HG02678 (cell line): ENCODE measurements around the gene MRPS27.
A peak's percentile ranks its signal among the peaks of the same experiment; 100 is the strongest.

Experiments used
- ATAC-seq: cut with Tn5 transposase; IDR thresholded peaks from one replicate; pipeline ENCODE4 v1.9.1; 2021; ENCODE audit warnings: mild to moderate bottlenecking, moderate library complexity; ENCODE audit not compliant: unreplicated experiment

MRPS27 gene

DNA sequence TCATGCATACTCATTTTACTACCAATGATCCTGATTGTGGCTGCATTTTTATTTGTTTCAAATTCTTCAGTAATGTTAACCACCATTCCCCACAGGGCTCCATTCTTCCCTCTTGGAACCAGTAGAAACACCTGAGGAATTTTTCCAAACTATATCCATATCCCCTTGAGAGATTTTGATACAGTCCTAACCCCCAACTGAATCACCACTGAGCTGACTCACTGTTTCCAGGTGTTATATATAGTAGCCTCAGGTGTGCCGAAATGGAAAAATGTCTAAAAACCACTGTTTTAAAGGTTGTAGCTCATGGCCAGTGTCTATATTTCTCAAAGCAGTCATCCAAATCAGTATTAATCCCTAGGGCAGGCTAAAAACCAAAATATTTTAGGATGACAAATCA lies 85.2 kb downstream of the MRPS27 start:
- ATAC-seq: no peak

DNA sequence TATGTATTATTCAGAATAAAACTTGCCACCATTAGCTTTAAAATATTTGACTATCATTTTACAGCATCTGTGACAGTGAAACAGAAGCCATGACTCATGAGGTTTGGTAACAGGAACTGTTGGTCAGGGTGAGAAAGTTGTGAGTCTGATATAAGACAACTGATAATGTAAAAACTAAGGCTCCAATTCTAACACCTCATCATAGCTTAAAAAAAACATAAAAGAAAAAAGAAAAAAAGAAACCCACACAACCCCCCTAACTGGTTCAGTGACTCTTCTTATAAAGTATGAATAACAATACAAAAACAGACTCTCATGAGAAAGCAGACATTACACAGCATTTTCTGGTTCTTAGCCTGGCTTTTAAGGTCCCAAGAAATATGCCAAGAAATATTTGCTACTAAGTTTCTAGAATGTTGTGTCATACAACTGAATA lies 85.8 kb downstream of the MRPS27 start:
- ATAC-seq: peak; percentile 81

DNA sequence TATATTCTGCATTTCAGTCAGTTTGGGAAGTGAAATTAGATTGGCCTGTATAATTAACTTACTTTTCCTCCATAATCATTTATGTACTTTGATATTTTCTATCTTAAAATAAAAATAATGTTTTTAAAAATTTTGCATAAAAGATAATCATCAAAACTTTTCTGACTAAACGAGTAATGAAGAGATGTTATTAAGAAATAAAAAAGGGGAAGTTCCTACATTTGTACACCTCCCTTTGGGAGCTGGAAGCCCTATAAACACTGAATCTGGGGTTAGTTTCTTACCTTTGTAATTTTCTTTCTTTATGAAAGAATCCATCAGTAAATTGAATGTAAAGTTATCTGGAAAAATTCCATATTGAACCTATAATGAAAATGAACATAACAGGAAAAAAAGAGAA lies 86.2 kb downstream of the MRPS27 start:
- ATAC-seq: no peak

DNA sequence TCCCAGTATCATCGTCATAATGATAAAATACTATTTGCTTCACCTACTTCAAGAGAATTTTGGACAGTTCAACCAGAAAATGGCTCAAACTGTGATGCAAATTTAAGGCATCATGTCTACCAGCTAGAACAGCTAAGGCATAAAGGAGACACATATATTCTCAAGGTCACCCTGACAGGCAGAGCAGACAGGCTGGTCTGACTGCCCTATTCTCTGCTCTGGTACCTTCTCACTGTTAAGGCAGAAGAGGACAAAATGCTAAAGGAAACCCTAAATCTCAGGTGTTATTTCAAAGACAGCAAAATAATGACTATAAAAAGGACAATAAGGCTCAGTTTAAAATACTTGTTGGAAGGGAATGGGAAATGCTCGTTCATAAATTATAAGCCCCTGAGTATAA lies 87.2 kb downstream of the MRPS27 start:
- no peak for ATAC-seq

DNA sequence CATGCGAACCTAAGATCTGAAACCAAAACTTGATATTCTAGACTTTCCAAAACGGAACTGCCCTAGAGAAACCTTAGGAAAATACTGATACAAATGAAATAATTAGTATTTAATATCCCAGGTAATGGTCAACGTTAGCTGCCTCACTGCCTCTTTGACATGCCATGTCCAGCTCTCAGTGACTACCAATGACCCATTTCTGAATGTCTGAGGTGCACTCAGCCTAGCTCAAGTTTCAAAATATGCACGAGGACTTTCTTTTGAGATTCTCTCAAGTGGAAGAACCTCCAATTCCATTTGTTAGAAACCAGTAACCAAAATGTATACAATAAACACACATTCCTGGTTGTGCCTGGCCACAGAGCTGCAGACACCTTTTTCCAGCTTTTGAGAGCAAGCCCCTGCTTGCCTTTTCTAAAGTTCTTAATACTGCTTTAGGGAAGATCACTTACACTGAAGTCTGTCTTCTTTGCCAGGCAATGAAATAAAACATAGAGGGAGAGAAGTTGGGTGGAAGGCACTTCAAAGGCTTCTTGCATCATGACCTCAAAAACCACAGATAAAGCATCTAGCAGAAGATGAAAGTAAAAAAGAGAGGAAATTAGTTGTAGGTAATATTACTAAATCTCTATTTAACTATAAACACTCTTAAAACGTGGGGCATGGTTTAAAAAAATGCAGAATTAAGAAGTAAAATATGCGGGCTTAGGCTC lies 87.9 kb downstream of the MRPS27 start:
- peak; percentile 43 for ATAC-seq

DNA sequence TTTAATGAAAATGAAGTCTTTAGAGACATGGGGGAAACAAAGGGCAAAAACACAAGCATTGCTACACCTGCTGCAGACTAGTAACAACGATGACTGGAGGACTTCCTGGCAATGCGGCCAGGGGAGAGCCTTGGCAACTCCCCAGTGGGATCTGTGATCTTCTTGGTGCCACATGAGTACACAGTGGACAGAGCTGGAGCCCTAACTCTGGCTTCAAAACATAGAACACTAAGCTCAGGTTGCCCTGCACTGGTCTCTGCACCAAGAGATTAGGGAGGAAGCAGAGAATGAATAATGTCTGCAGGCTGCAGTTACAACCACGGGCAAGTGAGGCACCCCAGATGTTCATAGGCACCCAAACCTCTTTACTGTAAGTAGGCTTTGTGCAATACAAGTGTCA lies 91.1 kb downstream of the MRPS27 start:
- ATAC-seq: no peak

DNA sequence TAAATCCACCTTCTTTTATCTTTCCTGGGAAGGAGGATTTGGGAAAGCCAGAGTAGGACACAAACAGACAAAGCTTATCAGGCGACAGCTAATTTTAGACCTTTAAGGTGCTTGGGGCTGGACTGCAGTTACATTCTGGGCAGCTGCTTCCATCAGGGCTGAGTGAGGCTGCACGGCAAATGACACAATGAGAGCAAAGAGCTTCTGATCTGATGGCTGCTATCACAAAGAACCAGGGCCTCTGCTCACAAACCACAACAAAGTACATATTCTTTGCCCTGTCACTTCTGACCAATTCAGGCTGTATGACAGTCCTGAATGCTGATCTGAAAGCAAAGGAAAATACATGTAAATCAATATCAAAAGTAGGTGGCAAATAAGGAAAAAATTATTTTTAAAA lies 93.1 kb downstream of the MRPS27 start:
- no peak for ATAC-seq

DNA sequence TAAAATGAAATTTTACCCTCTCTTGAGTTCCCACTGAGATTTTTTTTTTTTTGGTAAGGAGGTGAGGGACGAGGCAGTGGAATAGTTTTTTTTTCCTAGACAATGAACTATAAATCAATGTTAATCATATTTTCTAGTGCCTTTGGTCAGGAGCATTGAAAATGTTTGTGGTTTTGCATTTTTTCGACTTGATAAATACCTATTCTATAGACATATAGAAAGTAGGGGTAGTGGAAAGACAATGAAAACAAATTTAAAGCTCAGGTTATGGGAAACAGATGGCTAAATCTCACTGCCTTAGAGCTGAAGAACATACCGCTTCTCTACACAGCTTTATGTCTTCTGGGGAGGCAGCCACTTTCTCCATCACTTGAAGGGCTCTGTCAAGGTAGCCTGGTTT lies 94.3 kb downstream of the MRPS27 start:
- ATAC-seq: no peak

DNA sequence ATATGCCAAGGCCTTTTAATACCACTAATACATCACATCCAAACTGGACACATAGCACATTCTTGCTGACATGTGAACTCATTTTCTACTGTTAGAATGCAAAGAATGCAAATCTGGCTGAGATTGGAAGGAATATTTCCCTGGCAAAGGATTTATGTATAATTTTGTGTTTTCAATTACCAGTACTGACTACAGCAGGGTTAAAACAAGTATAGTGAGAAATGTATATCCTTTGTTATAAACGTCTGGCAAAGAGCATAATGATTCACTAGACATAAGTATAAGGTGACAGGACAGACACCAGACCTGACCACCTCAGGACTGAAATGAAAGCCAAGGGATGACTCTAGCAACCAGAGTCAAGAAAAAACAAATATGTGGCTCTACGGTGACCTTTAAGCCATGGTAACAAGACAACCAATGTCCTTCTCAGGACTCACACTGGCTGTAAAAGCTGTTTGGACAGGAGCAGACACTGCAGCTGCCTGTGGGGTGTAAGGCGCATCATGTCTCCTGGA lies 95.0 kb downstream of the MRPS27 start:
- no peak for ATAC-seq

DNA sequence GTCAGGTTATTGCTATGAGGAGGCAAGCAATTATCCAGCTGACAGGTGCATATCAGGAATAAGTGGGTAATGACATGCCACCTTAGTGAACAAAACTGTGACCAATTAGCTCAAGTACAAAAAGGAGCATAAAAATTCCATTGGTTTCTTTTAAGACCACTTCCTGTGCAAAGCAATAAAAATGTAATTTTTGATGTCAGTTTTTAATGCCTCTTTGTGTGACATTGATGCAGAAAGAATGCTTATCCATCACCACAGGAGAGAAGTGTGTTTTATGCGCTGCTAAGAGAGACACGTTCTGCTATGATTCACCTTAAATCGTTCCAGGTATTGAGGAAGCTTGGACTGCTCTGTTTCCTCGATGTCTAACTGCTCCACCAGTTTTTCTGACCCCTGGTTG lies 96.7 kb downstream of the MRPS27 start:
- no peak for ATAC-seq

DNA sequence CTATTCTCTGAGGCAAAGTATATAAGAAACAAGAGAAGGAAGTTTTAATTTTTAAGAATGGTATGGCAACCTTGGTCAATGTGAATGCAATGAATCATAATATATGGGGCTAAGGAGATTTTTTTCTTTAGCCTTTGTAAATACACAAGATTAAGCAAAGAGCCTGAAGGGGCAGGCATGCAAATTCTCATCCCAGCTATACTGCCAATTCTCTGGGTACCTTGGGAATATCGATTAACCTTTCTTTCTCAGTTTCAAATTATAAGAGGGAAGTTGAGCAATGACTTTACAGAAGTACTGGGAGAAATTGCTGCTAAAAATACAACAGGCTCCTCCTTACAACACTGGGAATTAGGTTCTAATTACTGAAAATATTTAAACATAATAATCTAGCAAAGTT lies 97.5 kb downstream of the MRPS27 start:
- no peak for ATAC-seq

DNA sequence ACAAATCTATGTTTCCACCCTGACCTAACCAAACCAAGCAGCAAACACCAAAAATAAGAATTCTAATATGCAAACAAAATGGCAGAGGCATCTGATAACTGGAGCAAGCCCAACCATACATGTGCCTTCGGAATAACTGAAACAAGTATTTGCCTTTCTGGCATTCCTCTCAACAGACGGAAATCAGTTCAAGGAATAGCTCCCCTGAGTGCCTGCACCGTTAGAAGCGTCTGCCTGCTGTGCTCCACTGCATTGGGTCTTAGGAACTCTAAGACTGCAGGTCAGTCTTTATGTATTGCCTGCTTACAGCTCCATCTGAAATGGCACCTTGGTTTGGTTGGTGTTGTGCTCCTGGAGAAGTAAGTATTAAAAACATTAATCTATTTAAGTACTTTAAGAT lies 98.5 kb downstream of the MRPS27 start:
- no peak for ATAC-seq

DNA sequence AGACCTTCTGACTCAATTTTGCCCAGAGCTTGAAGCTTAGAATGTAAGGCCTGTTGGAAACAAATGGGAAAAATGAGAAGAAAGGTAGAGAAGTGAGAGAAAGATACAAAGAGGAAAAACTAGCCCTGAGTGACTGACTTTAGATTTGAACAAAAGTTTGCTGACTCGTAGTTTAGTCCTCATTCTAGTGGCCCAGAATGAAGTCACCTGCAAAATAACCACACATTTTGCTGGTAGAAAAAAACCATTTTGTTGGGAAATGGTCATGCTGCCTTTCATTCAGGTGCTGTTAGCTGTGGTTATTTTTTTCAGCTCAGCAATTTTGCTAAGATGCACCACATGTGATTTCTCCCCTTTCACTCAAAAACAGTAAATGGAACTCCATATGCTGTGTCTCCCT lies 98.9 kb downstream of the MRPS27 start:
- ATAC-seq: no peak

DNA sequence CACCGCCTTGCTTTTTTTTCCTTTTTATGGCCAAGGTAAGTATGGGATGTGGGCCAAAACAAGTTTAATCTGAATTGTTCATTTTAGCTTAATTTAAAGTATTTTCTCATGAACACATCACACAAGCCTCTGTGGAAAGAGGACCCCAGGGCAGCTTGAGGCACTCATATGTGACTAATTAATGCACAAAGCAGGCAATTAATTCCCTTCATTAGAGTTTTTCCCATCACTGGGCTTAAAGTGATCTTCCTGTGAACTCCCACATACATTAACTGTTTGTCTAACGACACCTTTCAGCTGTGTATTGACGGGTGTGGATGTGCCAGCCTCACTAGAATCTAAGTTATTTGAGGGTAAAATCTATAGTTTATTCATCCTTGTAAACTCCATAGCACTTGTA lies 103.3 kb downstream of the MRPS27 start:
- ATAC-seq: no peak

DNA sequence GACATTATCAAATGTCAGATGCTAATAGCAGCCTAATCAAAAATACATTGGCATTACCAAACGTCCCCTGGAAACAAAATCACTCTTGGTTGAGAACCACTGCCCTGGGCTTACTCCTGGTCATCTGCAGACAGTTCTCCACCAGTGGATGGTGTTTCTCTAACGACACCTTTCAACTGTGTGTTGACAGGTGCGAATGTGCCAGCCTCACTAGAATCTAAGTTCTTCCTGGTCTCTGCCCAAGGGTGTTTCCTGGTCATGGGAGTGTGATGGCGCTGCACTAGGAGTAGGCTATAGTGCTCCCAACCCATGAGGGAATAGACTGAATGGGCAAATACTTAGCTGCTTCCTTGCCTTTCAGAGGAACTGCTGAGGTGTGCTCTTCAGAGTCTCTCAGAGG lies 105.9 kb downstream of the MRPS27 start:
- ATAC-seq: no peak

DNA sequence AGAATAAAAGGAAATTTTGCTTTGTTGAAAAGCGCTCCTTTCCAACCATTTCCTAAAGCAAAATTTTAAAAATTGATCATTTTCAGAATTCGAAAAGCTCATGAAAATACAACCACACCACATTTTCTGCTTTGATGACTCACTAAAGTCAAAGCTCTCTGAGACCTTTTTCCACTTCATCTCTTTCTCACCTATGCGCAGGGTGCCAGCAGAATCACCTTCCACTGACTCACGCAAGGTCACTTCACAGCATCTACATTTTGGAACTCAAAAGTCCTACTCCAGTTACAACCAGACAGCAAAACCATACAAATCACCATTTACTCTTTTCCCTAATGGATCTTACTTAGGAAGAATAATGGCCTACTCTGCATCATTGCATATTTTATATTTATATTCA lies 106.6 kb downstream of the MRPS27 start:
- ATAC-seq: no peak

DNA sequence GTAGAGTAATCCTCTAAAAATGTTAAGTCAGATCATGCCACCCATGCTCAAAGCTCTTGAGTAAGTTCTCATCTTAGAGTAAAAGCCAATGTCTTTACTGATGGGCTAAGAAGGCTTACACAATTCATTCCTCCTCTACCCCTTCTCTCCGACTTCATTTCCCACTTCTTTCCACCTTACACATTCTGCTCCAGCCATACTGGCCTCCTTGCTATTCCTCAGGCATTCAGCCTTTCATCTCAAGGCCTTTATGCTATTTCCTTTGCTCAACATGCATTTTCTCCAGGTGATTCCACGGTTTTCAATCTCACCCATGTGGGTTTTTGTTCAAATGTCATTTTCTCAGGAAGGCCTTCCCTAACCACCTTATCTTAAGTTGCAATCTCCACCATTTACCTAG lies 107.9 kb downstream of the MRPS27 start:
- ATAC-seq: no peak

DNA sequence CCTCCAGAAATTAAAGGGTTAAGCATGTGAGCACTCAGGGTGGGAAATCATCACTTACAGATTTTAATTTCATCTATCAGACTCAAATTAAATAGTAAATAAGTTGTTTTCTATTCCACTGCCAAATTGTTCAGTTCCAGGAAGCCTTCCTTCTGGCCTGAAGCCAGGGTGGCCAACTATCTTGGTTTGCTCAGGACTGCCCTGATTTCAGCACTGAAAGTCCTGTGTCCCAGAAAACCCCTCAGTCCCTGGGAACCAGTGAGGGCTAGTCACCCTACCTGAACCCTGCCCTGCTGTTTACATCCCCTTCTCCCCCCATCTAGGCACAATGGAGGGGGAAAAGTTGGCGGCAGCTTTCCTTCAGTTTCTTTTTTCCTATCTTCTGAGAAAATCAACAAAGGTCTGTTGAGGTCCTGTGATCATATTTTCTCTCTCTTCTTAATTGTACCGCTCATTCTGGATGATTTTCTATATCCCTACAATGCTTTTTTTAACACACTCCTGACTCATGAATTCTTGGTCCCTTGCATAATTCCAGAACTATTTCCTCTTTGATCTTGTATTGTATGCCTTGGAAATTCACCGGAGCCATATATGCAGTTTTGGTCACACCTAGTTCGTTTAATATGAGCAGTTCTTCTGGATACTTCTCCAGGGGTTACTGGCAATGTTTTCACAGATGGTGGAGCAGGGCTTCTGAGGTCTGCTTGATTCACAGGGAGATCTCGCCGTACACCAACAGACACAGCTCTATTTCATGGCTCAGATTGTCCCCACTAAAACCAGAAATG lies 109.0 kb downstream of the MRPS27 start:
- no peak for ATAC-seq

DNA sequence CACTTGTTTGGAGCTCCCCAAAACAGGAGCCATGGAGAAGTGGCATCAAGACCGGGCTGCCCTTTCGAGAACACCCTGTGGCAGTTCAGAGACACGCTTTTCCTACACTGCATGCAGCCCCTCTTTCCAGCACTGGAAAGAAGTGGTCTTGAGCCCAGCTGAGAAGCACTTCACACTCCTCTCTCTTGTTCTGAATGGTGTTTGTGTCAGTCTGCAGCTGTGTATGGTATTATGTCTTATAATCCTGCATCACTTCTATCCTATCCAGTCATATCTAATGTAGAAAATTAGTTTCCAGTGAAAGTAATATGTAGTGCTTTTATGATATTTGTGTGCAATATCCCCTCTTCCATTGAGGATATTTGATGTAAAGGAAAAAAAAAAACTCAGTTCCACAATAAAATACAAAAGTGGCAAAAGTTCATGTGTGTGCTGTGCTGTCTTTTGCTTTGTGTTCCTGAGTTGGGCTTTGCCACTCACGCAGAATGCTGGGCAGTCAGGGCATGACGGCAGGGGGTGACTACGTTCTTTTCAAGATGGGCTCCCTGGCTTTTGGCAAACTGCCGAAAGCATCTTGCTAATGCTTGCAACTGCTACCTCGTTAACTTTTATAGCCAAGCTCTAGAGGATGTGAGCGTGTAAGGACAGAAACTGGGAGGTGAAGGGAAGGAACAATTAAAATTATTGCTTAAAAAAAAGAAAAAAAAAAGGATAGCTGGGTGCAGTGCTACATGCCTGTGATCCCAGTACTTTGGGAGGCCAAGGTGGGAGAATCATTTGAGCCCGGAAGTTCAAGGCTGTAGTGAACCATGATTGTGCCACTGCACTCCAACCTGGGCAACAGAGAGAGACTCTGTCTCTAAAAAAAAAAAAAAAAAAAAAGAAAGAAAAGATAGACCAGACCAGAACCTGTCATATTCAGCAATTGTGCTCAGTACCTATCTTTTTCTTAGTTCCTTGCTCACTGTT lies 110.6 kb downstream of the MRPS27 start:
- no peak for ATAC-seq

DNA sequence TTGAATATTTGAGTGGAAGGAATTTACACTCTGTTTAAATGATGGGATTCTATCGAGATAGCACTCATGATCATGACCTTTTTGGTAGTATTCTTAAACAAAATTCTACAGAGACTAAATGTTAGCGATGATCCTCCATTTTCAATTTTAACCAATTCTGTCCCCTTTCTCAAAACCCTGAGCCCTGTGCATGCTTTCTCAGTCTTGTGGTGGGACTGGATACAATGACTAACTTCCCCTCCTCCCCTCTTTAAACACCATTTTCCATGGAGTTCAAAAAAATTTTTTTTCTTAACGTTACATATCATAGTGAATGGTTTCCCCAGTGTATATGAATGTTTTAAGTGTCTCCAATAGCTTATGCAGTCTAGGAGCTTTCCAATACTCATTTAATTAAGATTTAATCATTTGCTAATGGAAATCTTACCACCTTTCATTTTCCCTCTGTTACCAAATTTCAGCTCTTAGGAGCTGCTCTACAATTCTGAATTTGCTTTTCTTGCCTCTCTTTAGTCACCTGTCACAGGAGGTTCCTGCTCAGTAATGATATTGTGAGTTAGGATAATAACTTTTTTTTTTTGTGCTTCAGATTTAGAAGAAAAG lies 111.6 kb downstream of the MRPS27 start:
- no peak for ATAC-seq

DNA sequence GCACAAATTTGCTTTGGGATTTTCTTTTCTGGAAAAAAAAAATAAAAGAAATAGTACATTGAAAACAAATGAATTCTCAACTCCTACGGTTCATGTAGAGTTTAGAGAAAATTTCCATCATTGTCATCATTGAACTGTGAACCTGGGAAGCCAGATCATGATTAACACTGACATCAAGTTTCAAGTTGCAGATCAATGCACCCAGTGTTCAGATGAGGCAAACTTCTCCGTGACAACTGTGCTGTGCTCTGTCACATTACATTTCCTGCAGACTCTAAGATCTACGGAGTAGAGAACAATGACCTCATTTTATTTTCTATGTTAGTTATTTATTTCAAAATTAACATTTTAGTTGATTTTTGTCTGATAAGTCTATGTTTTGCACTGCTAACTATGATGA lies 113.0 kb downstream of the MRPS27 start:
- no peak for ATAC-seq
